GM19099 (cell line): Measurements from ENCODE around the gene CYP2S1.

Source experiments
- POLR2A ChIP-seq: IDR thresholded peaks from 3 replicates; pipeline ENCODE4 v1.6.1; 2011; ENCODE audit warnings: low read depth; ENCODE audit not compliant: insufficient read length; ENCODE audit errors: extremely low read depth

The CYP2S1 gene

DNA sequence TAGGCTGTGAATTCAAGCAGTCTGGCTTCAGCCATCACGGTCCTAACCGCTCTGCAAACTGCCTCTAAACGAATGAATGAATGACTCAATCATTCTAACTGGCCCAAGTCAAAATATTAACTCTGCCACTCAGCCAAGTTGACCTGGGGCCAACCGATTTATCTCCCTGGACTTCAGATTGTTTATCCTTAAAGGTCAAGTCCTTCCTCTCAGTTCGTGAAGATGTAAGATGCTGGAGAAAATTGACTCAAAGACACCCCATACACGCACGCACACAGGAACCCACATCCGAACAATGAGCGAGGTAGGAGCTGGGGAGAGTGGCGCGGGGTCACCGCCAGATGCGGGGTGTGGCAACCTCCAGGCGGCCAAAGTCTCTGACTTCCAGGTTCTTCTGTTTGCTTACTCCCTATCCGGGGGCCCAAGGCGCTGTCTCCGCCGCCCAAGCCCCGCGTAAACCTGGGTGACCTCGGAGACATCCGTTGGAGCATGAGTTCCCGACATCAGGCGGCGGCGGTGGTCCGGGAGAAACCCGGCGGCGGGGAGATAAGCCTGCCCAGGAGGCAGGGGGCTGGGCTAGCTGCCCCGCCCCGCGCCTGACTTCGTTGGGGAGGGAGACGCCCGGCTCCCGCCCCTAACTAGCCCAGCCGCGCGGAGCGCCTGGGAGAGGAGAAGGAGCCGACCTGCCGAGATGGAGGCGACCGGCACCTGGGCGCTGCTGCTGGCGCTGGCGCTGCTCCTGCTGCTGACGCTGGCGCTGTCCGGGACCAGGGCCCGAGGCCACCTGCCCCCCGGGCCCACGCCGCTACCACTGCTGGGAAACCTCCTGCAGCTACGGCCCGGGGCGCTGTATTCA is at the start of gene CYP2S1:
Gene CYP2S1, plus strand, starts transcription at position 646 of the 856 bp plus-strand sequence. Its CDS starts 46 bp downstream, at position 692.
- TF ChIP-seq POLR2A: no peak

DNA sequence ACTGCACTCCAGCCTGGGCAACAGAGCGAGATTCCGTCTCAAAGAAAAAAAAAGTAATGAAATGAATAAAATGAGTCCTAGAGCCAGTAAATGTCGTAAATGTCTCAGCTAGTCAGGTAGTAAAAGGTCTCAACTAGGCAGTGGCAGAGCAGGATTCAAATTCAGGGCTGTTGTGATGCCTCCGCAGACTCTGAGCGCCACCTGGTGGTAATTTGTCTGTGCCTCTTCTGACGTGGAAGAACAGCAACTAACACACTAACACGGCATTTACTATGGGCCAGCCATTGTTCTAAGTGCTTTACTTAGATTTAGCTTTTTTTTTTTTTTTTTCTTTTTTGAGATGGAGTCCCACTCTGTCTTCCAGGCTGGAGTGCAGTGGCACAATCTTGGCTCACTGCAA is 48.6 kb upstream of the CYP2S1 start:
- TF ChIP-seq POLR2A: no peak

- TF ChIP-seq POLR2A: no peak
Measured at GRCh38 chr19:41149831-41150230, 43.2 kb upstream of the CYP2S1 start.

DNA sequence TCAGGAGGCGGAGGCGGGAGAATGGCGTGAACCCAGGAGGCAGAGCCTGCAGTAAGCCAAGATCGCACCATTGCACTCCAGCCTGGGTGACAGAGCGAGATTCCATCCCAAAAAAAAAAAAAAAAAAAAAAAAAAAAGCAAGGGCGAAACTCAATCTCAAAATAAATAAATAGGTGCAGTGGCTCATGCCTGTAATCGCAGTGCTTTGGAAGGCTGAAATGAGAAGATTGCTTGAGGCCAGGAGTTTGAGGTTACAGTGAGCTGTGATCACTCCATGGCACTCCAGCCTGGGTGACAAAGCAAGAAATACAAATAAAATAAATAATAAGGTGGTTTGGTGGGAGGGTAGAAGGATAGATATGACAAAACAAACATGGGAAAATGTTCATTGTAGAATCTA is 39.0 kb upstream of the CYP2S1 start:
- TF ChIP-seq POLR2A: no peak

- TF ChIP-seq POLR2A: no peak
Measured at GRCh38 chr19:41156207-41156606, 36.8 kb upstream of the CYP2S1 start.

GRCh38 chr19:41159881-41160280 is 33.1 kb upstream of the CYP2S1 start:
- TF ChIP-seq POLR2A: no peak

DNA sequence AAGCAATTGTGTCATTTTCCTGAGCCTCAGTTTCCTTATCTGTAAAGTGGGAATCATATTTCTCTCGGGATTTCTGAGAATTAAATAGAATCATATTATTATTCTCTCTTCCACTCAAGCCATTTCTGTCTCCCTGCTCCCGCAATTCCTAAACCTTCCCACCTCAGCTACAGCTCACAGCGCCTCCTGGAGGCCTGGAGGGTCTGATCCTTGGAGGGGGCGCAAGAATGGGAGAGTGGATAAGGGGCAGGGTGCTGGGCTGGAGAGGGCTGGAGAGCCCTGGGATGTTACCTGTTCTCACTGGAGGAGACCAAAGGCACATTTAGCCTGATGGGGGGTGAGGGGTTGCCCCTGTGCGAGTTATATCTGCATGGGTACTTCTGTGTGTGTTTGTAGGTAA is 31.1 kb upstream of the CYP2S1 start:
- TF ChIP-seq POLR2A: no peak

DNA sequence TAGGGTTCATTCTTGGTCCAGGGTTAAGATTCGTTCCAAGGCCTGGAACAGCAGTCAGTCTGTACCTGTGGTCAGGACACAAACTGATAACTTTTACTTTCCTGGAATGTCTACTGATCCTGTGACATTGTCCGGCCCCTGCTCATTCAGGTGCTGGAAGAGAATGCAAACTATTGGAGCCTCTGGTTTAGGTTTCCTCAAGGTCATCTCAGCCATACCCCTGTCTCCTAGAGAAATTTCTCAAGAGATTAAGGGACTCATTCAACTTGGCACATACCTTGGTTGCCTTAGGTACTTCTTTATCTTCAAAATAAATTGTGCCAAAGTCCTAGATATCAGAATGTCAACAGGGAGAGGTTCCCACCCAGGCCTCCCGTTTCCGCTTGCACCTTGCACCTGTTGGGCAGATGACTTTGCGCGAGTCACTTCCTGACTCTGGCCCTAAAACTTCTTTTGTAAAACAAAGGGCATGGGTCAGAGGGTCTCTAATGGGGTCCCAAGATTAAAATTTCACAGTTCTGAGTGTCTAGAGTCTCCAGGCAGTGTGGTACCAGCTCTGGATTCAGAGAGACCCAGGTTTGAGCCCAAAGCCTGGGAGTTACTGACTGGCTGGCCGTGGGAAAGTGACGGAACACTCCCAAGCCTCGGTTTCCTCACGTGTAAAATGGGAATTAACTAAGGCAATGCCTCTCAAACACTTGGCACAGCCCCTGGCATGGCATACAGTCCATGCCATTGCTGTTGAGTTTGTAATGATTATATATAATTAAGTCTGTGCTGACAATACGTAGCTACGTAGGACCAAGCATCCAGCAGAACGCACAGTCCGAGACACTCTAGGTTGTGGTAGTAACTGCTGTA is 25.8 kb upstream of the CYP2S1 start:
- no peak for TF ChIP-seq POLR2A

- TF ChIP-seq POLR2A: no peak
Measured at GRCh38 chr19:41172297-41173164, 20.5 kb upstream of the CYP2S1 start.

DNA sequence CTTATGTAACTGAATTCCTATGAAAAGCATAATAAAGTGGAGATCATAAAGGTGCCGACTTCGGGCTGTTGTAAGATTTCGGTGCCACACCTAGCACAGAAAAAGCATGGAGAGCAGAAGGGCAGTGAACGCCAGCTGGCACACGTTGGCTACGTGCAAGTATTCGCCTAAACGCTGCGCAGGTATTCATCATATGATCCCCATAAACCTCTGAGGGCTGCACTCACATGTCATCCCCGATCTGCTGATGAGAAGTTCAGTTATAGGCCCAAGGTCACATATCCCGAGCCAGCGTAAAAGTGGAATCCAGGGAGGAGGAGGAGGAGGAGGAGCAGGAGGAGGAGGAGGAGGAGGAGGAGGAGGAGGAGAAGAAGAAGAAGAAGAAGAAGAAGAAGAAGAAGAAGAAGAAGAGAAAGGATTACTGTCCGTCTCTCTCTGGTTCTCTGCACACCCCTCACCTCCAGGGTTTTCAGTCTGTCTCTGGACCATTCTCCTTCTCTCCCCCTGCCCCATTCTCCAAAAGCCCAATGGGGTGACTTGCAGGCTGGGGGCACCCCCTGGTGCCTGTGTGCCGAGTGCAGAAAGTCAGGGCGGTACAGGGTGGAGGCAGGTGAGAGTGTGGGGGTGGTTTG is 18.6 kb upstream of the CYP2S1 start:
- no peak for TF ChIP-seq POLR2A

DNA sequence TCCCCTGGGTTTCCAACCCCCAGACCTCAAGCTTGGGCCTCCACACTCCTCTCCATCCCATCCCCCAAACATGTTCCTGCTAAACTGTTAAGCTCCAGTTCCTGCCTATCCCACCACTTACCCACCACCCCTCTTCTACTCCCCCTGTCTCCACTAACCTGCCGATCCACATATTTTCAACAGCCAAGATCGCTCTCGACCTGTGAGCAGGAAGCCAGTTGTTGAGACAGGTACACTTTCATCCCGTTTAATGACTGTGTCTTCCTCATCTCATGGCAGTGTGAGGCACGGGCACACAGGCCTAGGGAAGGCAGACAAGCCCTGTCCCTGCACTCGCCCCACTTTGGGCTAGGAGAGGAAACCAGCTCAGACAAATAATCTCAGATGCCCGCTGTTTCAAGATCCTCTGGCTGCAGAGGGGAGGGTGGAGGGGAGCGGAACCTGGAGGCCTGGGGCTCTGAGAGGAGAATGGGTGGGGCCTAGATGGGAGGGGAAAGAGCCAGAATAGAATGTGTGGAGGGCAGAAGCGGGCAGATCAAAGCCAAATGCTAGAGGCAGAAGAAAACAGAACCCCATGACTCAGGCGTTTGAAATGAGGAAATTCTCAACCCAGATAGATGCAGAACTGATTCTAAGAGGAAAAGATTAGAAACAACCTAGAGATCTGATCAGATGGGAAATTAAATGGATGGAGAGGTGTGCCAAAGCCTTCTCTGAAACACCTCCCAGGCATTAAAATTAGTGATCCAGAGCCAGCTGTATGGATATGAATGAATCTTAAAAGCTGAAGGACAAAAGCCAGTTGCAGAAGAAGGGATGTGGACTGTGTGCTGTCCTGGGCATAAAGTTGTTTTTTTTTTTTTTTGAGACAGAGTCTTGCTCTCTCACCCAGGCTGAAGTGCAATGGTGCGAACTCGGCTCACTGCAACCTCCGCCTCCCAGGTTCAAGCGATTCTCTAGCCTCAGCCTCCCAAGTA is 16.9 kb upstream of the CYP2S1 start:
- no peak for TF ChIP-seq POLR2A

DNA sequence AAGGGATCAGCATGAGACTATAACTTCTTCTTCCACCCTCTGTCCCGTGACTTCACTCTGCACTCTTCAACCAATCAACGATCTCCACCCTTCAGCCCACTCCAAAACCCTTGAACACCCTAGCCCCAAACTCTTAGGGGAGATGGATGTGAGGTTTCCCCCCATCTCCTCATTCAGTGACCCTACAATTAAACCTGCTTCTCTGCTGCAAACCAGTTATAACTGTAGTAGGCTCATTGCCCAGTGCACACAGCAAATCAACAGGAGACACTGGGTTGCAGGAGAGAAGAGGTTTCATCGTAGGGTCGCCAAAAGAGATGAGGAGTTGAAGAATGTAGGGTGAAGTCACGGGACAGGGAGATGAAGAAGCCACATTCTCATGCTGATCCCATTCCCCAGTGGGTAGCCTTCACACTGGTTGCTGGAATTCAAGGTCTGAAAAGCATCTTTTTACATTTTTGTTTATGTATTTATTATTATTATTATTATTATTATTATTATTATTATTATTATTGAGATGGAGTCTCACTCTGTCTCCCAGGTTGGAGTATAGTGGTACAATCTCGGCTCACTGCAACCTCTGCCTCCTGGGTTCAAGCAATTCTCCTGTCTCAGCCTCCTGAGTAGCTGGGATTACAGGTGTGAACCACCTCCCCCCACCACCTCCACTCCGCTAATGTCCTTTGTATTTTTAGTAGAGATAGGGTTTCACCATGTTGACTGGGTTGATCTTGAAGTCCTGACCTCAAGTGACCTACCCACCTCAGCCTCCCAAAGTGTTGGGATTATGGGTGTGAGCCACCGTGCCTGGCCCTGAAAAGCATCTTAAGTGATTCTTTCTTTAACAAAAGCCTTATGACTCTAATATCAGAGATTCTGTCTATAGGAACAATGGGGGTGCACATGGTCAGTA is 5.8 kb upstream of the CYP2S1 start:
- TF ChIP-seq POLR2A: no peak
